NCI-H1417 treated with DMSO at 0.1 percent for 48 hours (cell line): Measurements from ENCODE around the gene ASB12.

Experiments
- DNase-seq: peaks from one replicate; lab custom pipeline; 2025; lab: John Stamatoyannopoulos, UW

Gene ASB12

GRCh38 chrX:64186974-64187761 is 43.2 kb downstream of the ASB12 start:
- no peak for DNase-seq

GRCh38 chrX:64184396-64184795 is 46.0 kb downstream of the ASB12 start:
- DNase-seq, result no peak

- peak; percentile 47 for DNase-seq
These were observed 48.2 kb downstream of the ASB12 start for GRCh38 chrX:64182208-64182607.

GRCh38 chrX:64176876-64177275 is 53.5 kb downstream of the ASB12 start:
- DNase-seq, result no peak
